ENCODE measurements around the gene BPHL. TPM values are rescaled to one million over a fixed set of nuclear protein-coding genes. Genes with fewer than 3 reads are reported as not detected.

Gene BPHL
- total and polyA plus RNA-seq, 10 of the 15 experiments (the other 5 are each of a cell fraction or from before 2014, with no cell fraction given): 8.0 to 17.8 (median 12.4) TPM

DNA sequence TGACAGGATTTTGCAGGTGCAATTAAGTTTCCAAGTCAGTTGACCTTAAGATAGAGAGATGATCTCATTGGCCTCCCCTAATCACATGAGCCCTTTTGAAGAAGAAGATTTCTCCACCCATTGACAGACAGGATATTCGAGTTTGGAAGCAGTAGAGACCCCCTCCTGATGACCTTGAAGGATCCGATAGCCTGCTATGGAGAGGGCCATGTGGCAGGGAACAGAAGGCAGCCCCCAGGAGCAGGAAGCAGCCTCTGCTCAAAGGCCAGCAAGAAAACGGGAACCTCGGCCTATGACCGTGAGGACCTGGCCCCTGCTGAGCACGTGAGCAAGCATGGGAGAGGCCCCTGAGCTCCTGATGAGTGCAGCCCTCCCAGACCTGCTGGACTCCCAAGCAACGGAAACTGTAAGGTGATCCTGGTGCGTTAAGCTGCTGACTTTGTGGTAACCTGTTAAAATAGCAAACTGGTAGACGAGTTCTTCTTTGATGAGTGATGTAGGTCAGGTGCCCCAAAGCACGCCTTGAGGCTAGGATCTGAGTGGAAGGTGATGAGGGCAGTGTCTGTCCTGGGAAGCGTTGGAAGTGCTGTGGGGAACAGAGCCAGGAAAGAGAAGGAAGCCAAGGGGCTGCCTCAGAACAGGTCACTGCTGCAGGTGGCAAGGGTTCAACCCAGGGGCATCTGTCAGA lies 57.3 kb downstream of the BPHL start:
- ATAC-seq (no peak), DNase-seq (ENCODE audit: low read depth, low spot score) (no peak), FAIRE-seq (no peak)
- BruUV-seq (replicated peaks): no TSS peak
- ChIA-PET CTCF (no interaction called here), POLR2A (no interaction called here), RAD21 (ENCODE audit: unreplicated experiment) (no interaction called here), SMC1A (ENCODE audit: uncharacterized antibody, unreplicated experiment) (interaction anchor here (0.6 kb wide), 1 partner anchor 20 kb away, joined by 3 read pairs; no protein-coding TSS in a partner anchor)
- intact Hi-C loops (cut with micrococcal nuclease; ENCODE audit: unreplicated experiment) (no loop called here), in situ Hi-C loops (cut with MboI) (no loop called here)
- Histone ChIP-seq H3K4me2 (ENCODE audit: control insufficient read depth, insufficient read depth) (no peak overlapping the region), H3K27me3 (replicated peaks in 1 of 2; ENCODE audit: control insufficient read depth in 2 of 2, insufficient read depth in 2 of 2, low read length in 1 of 2) (no peaks in the 10 kb centered on the region), H3K4me1 (ENCODE audit: control insufficient read depth, insufficient read depth, low read length) (no peaks in the 10 kb centered on the region), H3K9ac (ENCODE audit: control insufficient read depth, insufficient read depth, low read length) (no peak overlapping the region), H3K4me3 (no peak overlapping the region), H3K9me3 (replicated peaks; ENCODE audit: control insufficient read depth, insufficient read depth, low read length) (no peaks in the 10 kb centered on the region), H2AFZ (ENCODE audit: control insufficient read depth, low read depth, low read length) (no peak overlapping the region), H4K20me1 (ENCODE audit: control insufficient read depth, insufficient read depth) (no peaks in the 10 kb centered on the region), H3K27ac (ENCODE audit: control insufficient read depth, insufficient read depth) (no peak overlapping the region), H3K79me2 (ENCODE audit: control insufficient read depth, insufficient read depth, low read length) (no peaks in the 10 kb centered on the region), H3K36me3 (ENCODE audit: control insufficient read depth in 2 of 2, insufficient read depth in 2 of 2, low read length in 1 of 2) (no peaks in the 10 kb centered on the region)
- TF ChIP-seq ATF7 (IDR thresholded peaks at IDR 0.05; ENCODE audit: low read depth) (no peak), IRF4 (IDR thresholded peaks at IDR 0.05; ENCODE audit: low read depth, low read length) (no peak), ETV6 (conservative IDR thresholded peaks at IDR 0.05 in 1 of 2, IDR thresholded peaks at IDR 0.05 in 1 of 2; ENCODE audit: borderline replicate concordance in 1 of 2, low read depth in 1 of 2) (no peak), CHD4 (IDR thresholded peaks at IDR 0.05) (no peak), SMAD5 (IDR thresholded peaks at IDR 0.05; ENCODE audit: low read depth) (no peak), TCF3 (IDR thresholded peaks at IDR 0.05; ENCODE audit: borderline replicate concordance, insufficient read depth, low read depth, low read length) (no peak), CREB1 (IDR thresholded peaks at IDR 0.05; ENCODE audit: low read depth) (no peak), RFX5 (IDR thresholded peaks at IDR 0.05; ENCODE audit: low read depth, low read length) (no peak), IKZF2 (IDR thresholded peaks at IDR 0.05) (no peak), SIX5 (IDR thresholded peaks at IDR 0.05; ENCODE audit: low read depth, low read length, severe bottlenecking) (no peak), WRNIP1 (IDR thresholded peaks at IDR 0.05; ENCODE audit: borderline replicate concordance, low read depth, low read length) (no peak)
- TF ChIP-seq, protein P1, sequence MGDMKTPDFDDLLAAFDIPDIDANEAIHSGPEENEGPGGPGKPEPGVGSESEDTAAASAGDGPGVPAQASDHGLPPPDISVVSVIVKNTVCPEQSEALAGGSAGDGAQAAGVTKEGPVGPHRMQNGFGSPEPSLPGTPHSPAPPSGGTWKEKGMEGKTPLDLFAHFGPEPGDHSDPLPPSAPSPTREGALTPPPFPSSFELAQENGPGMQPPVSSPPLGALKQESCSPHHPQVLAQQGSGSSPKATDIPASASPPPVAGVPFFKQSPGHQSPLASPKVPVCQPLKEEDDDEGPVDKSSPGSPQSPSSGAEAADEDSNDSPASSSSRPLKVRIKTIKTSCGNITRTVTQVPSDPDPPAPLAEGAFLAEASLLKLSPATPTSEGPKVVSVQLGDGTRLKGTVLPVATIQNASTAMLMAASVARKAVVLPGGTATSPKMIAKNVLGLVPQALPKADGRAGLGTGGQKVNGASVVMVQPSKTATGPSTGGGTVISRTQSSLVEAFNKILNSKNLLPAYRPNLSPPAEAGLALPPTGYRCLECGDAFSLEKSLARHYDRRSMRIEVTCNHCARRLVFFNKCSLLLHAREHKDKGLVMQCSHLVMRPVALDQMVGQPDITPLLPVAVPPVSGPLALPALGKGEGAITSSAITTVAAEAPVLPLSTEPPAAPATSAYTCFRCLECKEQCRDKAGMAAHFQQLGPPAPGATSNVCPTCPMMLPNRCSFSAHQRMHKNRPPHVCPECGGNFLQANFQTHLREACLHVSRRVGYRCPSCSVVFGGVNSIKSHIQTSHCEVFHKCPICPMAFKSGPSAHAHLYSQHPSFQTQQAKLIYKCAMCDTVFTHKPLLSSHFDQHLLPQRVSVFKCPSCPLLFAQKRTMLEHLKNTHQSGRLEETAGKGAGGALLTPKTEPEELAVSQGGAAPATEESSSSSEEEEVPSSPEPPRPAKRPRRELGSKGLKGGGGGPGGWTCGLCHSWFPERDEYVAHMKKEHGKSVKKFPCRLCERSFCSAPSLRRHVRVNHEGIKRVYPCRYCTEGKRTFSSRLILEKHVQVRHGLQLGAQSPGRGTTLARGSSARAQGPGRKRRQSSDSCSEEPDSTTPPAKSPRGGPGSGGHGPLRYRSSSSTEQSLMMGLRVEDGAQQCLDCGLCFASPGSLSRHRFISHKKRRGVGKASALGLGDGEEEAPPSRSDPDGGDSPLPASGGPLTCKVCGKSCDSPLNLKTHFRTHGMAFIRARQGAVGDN (IDR thresholded peaks at IDR 0.05): no peak
- TF ChIP-seq, protein P2, sequence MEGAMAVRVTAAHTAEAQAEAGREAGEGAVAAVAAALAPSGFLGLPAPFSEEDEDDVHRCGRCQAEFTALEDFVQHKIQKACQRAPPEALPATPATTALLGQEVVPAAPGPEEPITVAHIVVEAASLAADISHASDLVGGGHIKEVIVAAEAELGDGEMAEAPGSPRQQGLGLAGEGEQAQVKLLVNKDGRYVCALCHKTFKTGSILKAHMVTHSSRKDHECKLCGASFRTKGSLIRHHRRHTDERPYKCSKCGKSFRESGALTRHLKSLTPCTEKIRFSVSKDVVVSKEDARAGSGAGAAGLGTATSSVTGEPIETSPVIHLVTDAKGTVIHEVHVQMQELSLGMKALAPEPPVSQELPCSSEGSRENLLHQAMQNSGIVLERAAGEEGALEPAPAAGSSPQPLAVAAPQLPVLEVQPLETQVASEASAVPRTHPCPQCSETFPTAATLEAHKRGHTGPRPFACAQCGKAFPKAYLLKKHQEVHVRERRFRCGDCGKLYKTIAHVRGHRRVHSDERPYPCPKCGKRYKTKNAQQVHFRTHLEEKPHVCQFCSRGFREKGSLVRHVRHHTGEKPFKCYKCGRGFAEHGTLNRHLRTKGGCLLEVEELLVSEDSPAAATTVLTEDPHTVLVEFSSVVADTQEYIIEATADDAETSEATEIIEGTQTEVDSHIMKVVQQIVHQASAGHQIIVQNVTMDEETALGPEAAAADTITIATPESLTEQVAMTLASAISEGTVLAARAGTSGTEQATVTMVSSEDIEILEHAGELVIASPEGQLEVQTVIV (IDR thresholded peaks at IDR 0.05; ENCODE audit: borderline replicate concordance, partially characterized antibody): no peak
- TF ChIP-seq, protein P3, sequence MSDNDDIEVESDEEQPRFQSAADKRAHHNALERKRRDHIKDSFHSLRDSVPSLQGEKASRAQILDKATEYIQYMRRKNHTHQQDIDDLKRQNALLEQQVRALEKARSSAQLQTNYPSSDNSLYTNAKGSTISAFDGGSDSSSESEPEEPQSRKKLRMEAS (IDR thresholded peaks at IDR 0.05; ENCODE audit: low read depth, low read length): no peak
- TF ChIP-seq, protein P4, sequence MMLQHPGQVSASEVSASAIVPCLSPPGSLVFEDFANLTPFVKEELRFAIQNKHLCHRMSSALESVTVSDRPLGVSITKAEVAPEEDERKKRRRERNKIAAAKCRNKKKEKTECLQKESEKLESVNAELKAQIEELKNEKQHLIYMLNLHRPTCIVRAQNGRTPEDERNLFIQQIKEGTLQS (IDR thresholded peaks at IDR 0.05; ENCODE audit: borderline replicate concordance, extremely low read depth, low read depth, low read length): no peak
- WGBS (ENCODE audit: insufficient coverage, insufficient replicate concordance, low lambda C conversion rate, missing lambda C conversion rate): 33% methylated on average over 11 of the region's 11 CpGs
